Muscle of leg (tissue), 11 donors: ENCODE results near the gene PEAK1. TPM values are rescaled to one million over a fixed set of nuclear protein-coding genes. Genes with fewer than 3 reads are reported as not detected.
A peak's percentile ranks its signal among the peaks of the same experiment; 100 is the strongest.

Source experiments
- DNase-seq: peaks from one replicate; pipeline ENCODE4 v3.0.0; 2013
- H3K27ac ChIP-seq: one replicate; pipeline ENCODE4 v1.5.1; 2013; ENCODE audit warnings: mild to moderate bottlenecking, low read length, control low read depth
- H3K27me3 ChIP-seq: one replicate; pipeline ENCODE4 v1.6.1; 2013; ENCODE audit warnings: low read length; ENCODE audit not compliant: control insufficient read depth, insufficient read depth
- H3K36me3 ChIP-seq: one replicate; pipeline ENCODE4 v1.6.1; 2013; ENCODE audit warnings: low read length; ENCODE audit not compliant: control insufficient read depth, insufficient read depth
- H3K4me1 ChIP-seq: one replicate; pipeline ENCODE4 v1.6.1; 2013; ENCODE audit warnings: low read length; ENCODE audit not compliant: control insufficient read depth, insufficient read depth
- H3K4me3 ChIP-seq: one replicate; pipeline ENCODE4 v1.5.1; 2013; ENCODE audit warnings: low read length, control low read depth
- H3K9me3 ChIP-seq: replicated peaks from 2 replicates; pipeline ENCODE4 v1.6.1; 2013; ENCODE audit warnings: low read depth, low read length; ENCODE audit not compliant: control insufficient read depth
- WGBS: methylation state at CpG from one replicate; pipeline ENCODE4 v1.1.5; 2013; ENCODE audit warnings: missing lambda C conversion rate; ENCODE audit not compliant: insufficient coverage; 5-methylcytosine and 5-hydroxymethylcytosine counted together
- polyA plus RNA-seq, 8 donors: library from polyadenylated mRNA; unstranded; fragments of 120-200 nt; gene quantifications; one replicate each; pipeline versions ENCODE4 v1.2.1 to v1.2.3, GENCODE V29; 2013; ENCODE audit warnings: inconsistent platforms in 1 of 8, low replicate concordance in 1 of 8; ENCODE audit not compliant: insufficient read length in 8 of 8, insufficient read depth in 1 of 8
- total RNA-seq: library from RNA; stranded (reverse); fragments of 120-200 nt; gene quantifications from one replicate; pipeline ENCODE4 v1.2.4, GENCODE V29; 2013

PEAK1 gene
- total and polyA plus RNA-seq, 9 donors: 19.9 to 43.7 (median 35.1) TPM

GRCh38 chr15:77107531-77108355 lies 312.2 kb downstream of the PEAK1 start:
- Histone ChIP-seq H3K4me1 (peaks cover 28% of the 10 kb centered on the region), H3K36me3 (peaks cover 11% of the 10 kb centered on the region), H3K27me3 (no peaks in the 10 kb centered on the region), H3K9me3 (no peaks in the 10 kb centered on the region), H3K27ac (peak overlapping the region; percentile 74), H3K4me3 (no peak overlapping the region)
- peak; percentile 83 for DNase-seq
- WGBS: 45% methylated on average over 2 of the region's 9 CpGs

- peak; percentile 89 for DNase-seq
- H3K9me3 ChIP-seq: no peaks in the 10 kb centered on the region
- no peaks in the 10 kb centered on the region for H3K27me3 ChIP-seq
- no CpG with 5 or more reads among the region's 2 CpGs for WGBS
- peak overlapping the region; percentile 74 for H3K27ac ChIP-seq
- peaks cover 9% of the 10 kb centered on the region for H3K36me3 ChIP-seq
- H3K4me3 ChIP-seq: no peak overlapping the region
- H3K4me1 ChIP-seq: peaks cover 25% of the 10 kb centered on the region
These were observed 312.8 kb downstream of the PEAK1 start for GRCh38 chr15:77107068-77107467.

GRCh38 chr15:77104155-77104554 lies 315.7 kb downstream of the PEAK1 start:
- Histone ChIP-seq H3K27ac (no peak overlapping the region), H3K27me3 (no peaks in the 10 kb centered on the region), H3K36me3 (peaks cover 3% of the 10 kb centered on the region), H3K4me1 (peaks cover 18% of the 10 kb centered on the region), H3K4me3 (no peak overlapping the region), H3K9me3 (no peaks in the 10 kb centered on the region)
- 53% methylated on average over 2 of the region's 3 CpGs for WGBS
- peak; percentile 58 for DNase-seq

GRCh38 chr15:77099741-77100463 lies 320.0 kb downstream of the PEAK1 start:
- Histone ChIP-seq H3K27me3 (no peaks in the 10 kb centered on the region), H3K27ac (no peak overlapping the region), H3K4me3 (no peak overlapping the region), H3K9me3 (no peaks in the 10 kb centered on the region), H3K4me1 (peaks cover 6% of the 10 kb centered on the region), H3K36me3 (no peaks in the 10 kb centered on the region)
- WGBS: 92% methylated on average over 1 of the region's 4 CpGs
- no peak for DNase-seq

- Histone ChIP-seq H3K36me3 (no peaks in the 10 kb centered on the region), H3K27me3 (no peaks in the 10 kb centered on the region), H3K27ac (no peak overlapping the region), H3K4me1 (peaks cover 5% of the 10 kb centered on the region), H3K9me3 (no peaks in the 10 kb centered on the region), H3K4me3 (no peak overlapping the region)
- no peak for DNase-seq
- 90% methylated on average over 4 of the region's 4 CpGs for WGBS
These were observed 321.3 kb downstream of the PEAK1 start for GRCh38 chr15:77098572-77098971.

GRCh38 chr15:77097921-77098320 lies 322.0 kb downstream of the PEAK1 start:
- Histone ChIP-seq H3K27me3 (no peaks in the 10 kb centered on the region), H3K9me3 (no peaks in the 10 kb centered on the region), H3K4me1 (peaks cover 5% of the 10 kb centered on the region), H3K36me3 (no peaks in the 10 kb centered on the region), H3K27ac (no peak overlapping the region), H3K4me3 (no peak overlapping the region)
- DNase-seq: no peak
- whole genome bisulfite sequencing: no CpG with 5 or more reads among the region's 5 CpGs

- Histone ChIP-seq H3K4me3 (no peak overlapping the region), H3K9me3 (no peaks in the 10 kb centered on the region), H3K36me3 (no peaks in the 10 kb centered on the region), H3K4me1 (peaks cover 5% of the 10 kb centered on the region), H3K27ac (no peak overlapping the region), H3K27me3 (no peaks in the 10 kb centered on the region)
- 52% methylated on average over 6 of the region's 7 CpGs for WGBS
- no peak for DNase-seq
These were observed 322.6 kb downstream of the PEAK1 start for GRCh38 chr15:77097248-77097721.

- no peaks in the 10 kb centered on the region for H3K27me3 ChIP-seq
- H3K36me3 ChIP-seq: no peaks in the 10 kb centered on the region
- WGBS: 65% methylated on average over 5 of the region's 7 CpGs
- no peak for DNase-seq
- peaks cover 5% of the 10 kb centered on the region for H3K4me1 ChIP-seq
- H3K27ac ChIP-seq: no peak overlapping the region
- H3K4me3 ChIP-seq: no peak overlapping the region
- no peaks in the 10 kb centered on the region for H3K9me3 ChIP-seq
These were observed 323.4 kb downstream of the PEAK1 start for GRCh38 chr15:77096541-77096940.

- WGBS: 41% methylated on average over 4 of the region's 4 CpGs
- Histone ChIP-seq H3K27ac (no peak overlapping the region), H3K4me3 (no peak overlapping the region), H3K9me3 (no peaks in the 10 kb centered on the region), H3K36me3 (no peaks in the 10 kb centered on the region), H3K27me3 (no peaks in the 10 kb centered on the region), H3K4me1 (peaks cover 5% of the 10 kb centered on the region)
- DNase-seq: no peak
These were observed 323.8 kb downstream of the PEAK1 start for GRCh38 chr15:77096138-77096537.

GRCh38 chr15:77094397-77095030 lies 325.4 kb downstream of the PEAK1 start:
- Histone ChIP-seq H3K27ac (no peak overlapping the region), H3K27me3 (no peaks in the 10 kb centered on the region), H3K36me3 (no peaks in the 10 kb centered on the region), H3K4me1 (peaks cover 5% of the 10 kb centered on the region), H3K4me3 (no peak overlapping the region), H3K9me3 (no peaks in the 10 kb centered on the region)
- no peak for DNase-seq
- 60% methylated on average over 4 of the region's 11 CpGs for WGBS
